Fibroblast of mammary gland (primary cell): Measurements from ENCODE around the gene METTL1.

Experiments
- DNase-seq: peaks from one replicate; pipeline ENCODE4 v3.0.0-alpha.2; 2010; ENCODE audit warnings: low read depth
- H3K4me3 ChIP-seq: 2 replicates; pipeline ENCODE4 v1.5.1; 2011; ENCODE audit warnings: low read depth, mild to moderate bottlenecking, low read length, moderate library complexity; ENCODE audit not compliant: control insufficient read depth
- CTCF ChIP-seq: conservative IDR thresholded peaks from 2 replicates; pipeline ENCODE4 v1.5.1; 2011; ENCODE audit warnings: low read depth, low read length, inconsistent platforms; ENCODE audit not compliant: control insufficient read depth, insufficient read depth

METTL1 gene

DNA sequence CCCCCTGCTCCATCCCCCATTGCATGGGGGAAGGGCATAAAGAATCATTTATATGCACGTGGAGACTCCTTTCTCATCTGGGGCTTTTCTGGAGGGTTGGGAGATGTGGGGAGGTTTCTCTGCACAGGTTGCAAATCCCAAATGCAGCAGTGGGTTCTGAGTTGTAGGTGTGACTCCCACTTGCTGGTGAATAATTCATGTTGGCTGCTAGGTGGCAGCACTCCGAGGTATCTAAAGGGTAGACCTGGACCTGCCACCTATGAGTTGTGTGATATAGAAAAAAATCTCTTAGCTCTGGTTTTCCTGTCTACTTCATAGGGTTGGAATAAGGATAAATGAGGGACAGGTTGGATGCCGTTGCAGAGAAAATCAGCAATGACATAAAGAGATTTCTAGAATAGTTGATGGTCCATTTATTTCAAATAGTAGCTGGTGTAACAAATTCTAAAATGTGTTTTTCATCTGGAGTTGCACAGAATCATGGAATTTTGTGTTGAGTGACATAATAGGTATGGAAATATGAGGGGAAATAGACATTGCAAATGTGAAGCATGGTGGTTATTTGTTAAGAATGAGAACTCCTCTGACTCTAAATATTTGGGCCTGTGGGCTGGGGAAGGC, 12.4 kb downstream of the METTL1 start:
- no peak for DNase-seq
- peak; percentile 44 for TF ChIP-seq CTCF
- H3K4me3 ChIP-seq, result no peak overlapping the region

DNA sequence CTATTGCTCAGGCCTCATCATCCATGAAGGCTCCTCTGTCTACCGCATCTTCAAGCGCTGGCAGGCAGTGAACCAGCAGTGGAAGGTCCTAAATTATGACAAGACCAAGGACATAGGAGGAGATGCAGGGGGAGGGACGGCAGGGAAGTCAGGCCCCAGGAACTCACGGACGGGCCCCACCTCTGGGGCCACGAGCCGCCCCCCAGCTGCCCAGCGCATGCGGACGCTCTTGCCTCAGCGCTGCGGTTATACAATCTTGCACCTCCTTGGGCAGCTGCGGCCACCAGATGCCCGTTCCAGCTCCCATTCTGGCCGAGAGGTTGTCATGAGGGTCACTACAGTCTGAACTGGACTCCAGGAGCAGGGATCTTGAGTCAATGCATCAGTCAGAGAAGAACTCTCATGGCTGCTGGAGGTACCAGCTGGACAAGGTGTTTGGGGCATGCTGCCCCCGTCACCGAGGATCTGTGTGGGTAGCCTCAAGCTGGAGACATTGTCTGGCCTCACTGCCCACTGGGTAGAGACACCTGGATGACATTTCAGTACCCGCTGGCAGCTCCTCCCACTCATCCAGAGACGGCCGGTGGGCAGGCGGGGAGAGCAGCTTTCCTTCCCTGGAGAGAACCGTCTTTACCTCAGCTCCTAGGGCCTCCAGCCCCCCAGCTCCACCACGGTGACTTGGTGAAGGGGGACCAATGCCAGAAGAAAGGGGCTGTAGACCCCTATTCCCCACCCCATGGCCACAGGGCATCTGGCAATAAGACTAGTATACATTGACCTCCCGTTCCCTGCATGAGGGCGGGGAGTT, 13.1 kb downstream of the METTL1 start:
- DNase-seq, result no peak
- TF ChIP-seq CTCF, result no peak
- H3K4me3 ChIP-seq, result no peak overlapping the region

DNA sequence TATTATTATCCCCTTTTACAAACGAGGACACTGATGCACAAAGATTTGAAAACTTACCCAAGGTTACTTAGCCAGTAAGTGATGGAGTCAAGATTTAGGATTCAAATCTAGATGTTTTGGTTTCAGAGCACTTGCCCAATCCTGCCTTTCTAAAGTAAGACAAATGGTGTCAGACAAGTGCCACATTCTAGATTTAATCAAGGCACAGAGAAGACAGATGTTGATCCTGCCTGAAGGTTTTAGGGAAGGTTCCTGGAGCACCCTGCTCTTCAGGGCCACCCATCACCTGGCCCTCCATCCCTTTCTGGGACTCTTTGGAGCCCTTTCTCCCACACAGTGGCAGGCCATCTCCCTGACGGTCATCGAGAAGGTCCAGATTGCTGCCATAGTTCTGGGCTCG, 14.1 kb downstream of the METTL1 start:
- no peak for TF ChIP-seq CTCF
- DNase-seq, result no peak
- H3K4me3 ChIP-seq, result no peak overlapping the region

DNA sequence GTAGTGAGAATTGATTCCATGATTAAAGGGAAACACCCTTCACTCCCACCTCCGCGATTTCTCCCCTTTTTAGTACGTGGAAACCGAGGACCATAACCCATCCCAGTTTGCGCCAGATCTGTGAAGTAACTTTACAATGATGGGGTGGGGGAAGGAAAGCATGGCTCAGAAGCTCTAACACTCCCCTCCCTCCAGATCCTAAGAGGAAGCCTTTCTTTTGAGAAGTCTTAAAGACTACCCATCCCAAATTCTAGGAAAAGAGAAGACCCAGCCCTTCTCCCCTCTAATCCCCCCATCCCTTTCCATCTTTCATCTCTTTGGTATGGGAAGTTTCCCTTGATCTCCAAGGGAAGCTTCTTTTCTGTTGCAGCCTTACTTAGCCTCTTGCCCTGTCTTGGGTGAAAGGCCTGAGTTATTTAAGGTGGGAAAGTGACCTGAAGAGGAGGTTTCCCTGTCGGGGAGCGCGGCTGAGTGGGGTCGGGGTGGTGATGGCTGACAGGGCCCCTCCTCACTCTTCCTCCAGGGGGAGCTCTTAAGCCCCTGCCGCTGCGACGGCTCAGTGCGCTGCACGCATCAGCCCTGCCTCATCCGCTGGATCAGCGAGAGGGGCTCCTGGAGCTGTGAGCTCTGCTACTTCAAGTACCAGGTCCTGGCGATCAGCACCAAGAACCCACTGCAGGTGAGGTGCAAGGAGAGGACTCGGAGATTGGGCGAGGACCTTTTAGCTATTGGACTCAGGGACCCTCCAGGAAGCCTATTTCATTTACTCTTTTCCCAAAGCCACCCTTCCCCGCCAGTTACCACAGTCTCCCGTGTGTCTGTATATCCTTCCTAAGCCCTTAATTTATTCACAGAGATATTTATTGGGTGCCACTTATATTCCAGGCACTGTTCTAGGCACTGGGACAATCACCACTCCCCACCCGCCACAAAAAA, 15.2 kb downstream of the METTL1 start:
- no peak overlapping the region for H3K4me3 ChIP-seq
- TF ChIP-seq CTCF, result peak; percentile 24
- no peak for DNase-seq

- no peak for TF ChIP-seq CTCF
- H3K4me3 ChIP-seq, result peak overlapping the region; percentile 26
- DNase-seq, result no peak
These were observed 16.2 kb downstream of the METTL1 start for GRCh38 chr12:57755454-57756372.

DNA sequence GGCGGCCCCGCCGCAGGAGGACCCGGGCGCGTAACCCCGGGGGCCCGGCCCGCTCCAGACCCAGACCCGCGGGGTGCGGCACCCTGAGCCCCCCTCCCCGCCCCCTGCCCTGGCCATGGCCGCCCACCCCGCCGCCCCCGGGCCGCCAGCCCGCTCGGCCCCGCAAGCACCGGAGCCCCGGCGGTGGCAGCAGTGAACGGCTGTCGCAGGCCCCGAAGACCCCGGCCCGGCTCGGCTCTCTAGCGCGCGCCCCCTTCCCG, 16.8 kb downstream of the METTL1 start:
- no peak for DNase-seq
- H3K4me3 ChIP-seq, result peak overlapping the region; percentile 23
- no peak for TF ChIP-seq CTCF
